ENCODE measurements around the gene UNC93A.

Gene UNC93A

DNA sequence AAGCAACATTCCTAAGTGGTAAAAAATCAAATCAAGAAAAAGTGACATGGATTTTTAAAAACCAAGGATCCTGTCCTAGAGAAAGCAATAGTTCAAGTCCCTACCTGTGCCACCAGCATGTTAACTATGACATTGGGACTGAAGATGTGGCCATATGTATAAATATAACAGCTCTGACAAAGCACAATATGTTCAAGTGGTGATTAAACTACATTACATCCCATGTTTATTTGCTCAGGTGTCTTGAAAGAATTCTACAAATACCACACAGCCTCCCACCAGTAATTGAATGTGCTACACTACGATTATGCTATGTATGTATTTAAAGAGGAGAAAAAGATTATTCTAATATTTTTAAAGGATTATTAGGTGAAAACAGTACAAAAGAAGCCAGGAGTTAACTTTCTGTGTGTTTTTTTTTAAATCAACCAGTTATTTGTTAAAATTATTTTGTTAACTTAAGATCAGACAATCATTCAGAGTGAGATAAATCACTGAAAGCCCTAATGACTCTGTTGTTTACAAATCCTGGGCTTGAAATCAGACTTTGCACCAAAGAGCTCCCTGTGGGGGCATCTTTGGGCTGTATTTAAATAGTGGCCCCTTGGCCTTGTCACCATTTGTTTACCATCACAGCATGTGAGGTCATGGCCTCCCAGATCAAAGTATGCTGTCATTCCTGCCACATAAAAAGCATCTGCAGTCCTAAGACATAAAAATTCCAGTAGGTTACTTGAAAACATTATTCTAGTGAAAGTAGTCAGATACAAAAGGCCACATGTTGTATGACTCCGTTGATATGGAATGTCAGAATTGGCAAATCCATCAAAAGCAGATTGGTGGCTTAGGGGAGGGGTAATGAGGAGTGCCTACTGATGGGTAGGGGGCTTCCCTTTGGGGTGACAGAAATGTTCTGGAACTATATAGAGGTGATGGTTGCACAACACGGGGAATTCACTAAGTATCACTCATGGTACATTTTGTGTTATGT, 50.8 kb downstream of the UNC93A start:
- no peak overlapping the region for H3K4me3 ChIP-seq (ENCODE audit: low read length)
- H3K36me3 ChIP-seq (ENCODE audit: insufficient read depth, low read depth, low read length) = no peaks in the 10 kb centered on the region
- no peak overlapping the region for H3K27ac ChIP-seq (ENCODE audit: low read length)
- H3K9ac ChIP-seq (ENCODE audit: low read depth, low read length) = no peak overlapping the region
- no peaks in the 10 kb centered on the region for H3K27me3 ChIP-seq (ENCODE audit: insufficient read depth, low read length)
- H3K9me3 ChIP-seq (ENCODE audit: insufficient read depth, low read depth, low read length) = no peaks in the 10 kb centered on the region
- H3K4me1 ChIP-seq (ENCODE audit: insufficient read depth, low read length) = no peaks in the 10 kb centered on the region

DNA sequence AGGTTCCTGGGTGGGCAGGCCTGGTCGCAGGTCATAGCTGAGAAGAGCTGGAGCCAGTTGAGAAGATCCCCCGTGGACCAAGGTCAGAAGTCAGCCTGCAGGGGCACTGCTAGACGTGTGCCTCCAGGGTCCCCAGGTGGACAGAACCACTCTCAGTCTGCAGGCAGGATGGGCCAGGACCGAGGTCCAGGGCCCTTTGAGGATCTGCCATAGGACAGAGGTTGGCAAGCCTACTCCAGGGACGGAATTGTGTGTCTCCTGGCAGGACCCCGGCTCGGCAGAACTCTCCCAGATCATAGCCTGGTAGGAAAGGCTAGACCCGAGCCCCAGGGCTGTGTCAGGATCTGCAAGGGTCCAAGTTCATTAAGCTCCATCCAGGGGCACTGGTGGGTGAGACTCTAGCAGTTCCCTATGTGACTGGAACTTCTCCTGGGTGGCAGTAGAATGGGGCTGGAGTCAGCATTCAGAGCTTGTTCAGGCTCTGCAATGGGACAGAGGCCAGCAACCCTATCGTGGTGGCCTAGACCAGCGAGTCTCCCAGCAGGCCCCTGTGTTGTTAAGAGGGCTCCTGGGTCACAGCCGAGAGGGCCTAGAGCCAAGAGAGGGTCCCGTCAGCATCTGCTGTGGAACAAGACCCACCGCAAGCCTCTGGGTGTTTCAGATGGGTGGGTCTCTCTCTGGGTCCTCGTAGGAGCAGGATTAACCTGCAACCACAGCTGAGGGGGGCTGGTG, 51.9 kb downstream of the UNC93A start:
- no peak overlapping the region for H3K9ac ChIP-seq (ENCODE audit: low read depth, low read length)
- H3K9me3 ChIP-seq (ENCODE audit: insufficient read depth, low read depth, low read length) = no peaks in the 10 kb centered on the region
- no peak overlapping the region for H3K4me3 ChIP-seq (ENCODE audit: low read length)
- H3K4me1 ChIP-seq (ENCODE audit: insufficient read depth, low read length) = no peaks in the 10 kb centered on the region
- H3K36me3 ChIP-seq (ENCODE audit: insufficient read depth, low read depth, low read length) = no peaks in the 10 kb centered on the region
- H3K27me3 ChIP-seq (ENCODE audit: insufficient read depth, low read length) = no peaks in the 10 kb centered on the region
- no peak overlapping the region for H3K27ac ChIP-seq (ENCODE audit: low read length)

DNA sequence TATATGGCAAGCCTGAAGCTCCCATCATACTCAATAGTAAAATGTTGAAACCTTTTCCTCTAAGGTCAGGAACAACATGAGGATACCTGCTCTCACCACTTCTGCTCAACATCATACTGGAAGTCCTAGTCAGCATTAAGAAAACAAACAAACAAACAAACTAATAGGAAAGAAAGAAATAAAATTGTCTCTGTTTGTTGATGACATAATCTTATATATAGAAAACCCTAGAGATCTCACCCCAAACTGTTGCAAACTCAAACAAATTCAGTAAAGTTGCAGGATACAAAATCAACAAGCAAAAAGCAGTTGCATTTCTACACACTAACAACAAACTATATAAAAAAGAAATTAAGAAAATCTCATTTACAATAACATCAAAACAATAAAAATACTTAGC, 54.2 kb downstream of the UNC93A start:
- H3K4me3 ChIP-seq (ENCODE audit: low read length) = no peak overlapping the region
- no peaks in the 10 kb centered on the region for H3K36me3 ChIP-seq (ENCODE audit: insufficient read depth, low read depth, low read length)
- H3K27ac ChIP-seq (ENCODE audit: low read length) = no peak overlapping the region
- H3K27me3 ChIP-seq (ENCODE audit: insufficient read depth, low read length) = peaks cover 15% of the 10 kb centered on the region
- H3K9me3 ChIP-seq (ENCODE audit: insufficient read depth, low read depth, low read length) = no peaks in the 10 kb centered on the region
- H3K4me1 ChIP-seq (ENCODE audit: insufficient read depth, low read length) = no peaks in the 10 kb centered on the region
- H3K9ac ChIP-seq (ENCODE audit: low read depth, low read length) = no peak overlapping the region

DNA sequence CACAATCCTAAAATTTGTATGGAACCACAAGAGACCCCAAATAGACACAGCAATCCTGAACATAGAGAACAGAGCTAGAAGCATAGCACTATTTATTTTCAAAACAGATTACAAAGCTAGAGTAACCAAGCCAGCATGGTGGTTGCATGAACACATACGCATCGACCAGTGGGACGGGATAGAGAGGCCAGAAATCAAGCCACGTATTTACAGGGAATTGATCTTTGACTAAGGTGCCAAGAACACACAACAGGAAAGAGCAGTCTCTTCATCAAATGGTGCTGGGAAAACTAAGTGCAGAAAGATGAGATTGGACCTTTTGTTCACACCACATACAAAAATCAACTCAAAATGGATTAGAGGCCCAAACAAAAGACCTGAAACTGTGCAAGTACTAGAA, 54.8 kb downstream of the UNC93A start:
- Histone ChIP-seq H3K4me3 (ENCODE audit: low read length) (no peak overlapping the region), H3K9me3 (ENCODE audit: insufficient read depth, low read depth, low read length) (no peaks in the 10 kb centered on the region), H3K27ac (ENCODE audit: low read length) (no peak overlapping the region), H3K9ac (ENCODE audit: low read depth, low read length) (no peak overlapping the region), H3K36me3 (ENCODE audit: insufficient read depth, low read depth, low read length) (no peaks in the 10 kb centered on the region), H3K27me3 (ENCODE audit: insufficient read depth, low read length) (peaks cover 22% of the 10 kb centered on the region), H3K4me1 (ENCODE audit: insufficient read depth, low read length) (no peaks in the 10 kb centered on the region)

- Histone ChIP-seq H3K36me3 (ENCODE audit: insufficient read depth, low read depth, low read length) (no peaks in the 10 kb centered on the region), H3K4me1 (ENCODE audit: insufficient read depth, low read length) (no peaks in the 10 kb centered on the region), H3K9ac (ENCODE audit: low read depth, low read length) (no peak overlapping the region), H3K9me3 (ENCODE audit: insufficient read depth, low read depth, low read length) (0 out of 2 replicates have a peak, but pooled peaks cover 2% of the 10 kb centered on the region), H3K27me3 (ENCODE audit: insufficient read depth, low read length) (peaks cover 33% of the 10 kb centered on the region), H3K4me3 (ENCODE audit: low read length) (no peak overlapping the region), H3K27ac (ENCODE audit: low read length) (no peak overlapping the region)
These were observed 56.1 kb downstream of the UNC93A start for GRCh38 chr6:167347226-167347625.

DNA sequence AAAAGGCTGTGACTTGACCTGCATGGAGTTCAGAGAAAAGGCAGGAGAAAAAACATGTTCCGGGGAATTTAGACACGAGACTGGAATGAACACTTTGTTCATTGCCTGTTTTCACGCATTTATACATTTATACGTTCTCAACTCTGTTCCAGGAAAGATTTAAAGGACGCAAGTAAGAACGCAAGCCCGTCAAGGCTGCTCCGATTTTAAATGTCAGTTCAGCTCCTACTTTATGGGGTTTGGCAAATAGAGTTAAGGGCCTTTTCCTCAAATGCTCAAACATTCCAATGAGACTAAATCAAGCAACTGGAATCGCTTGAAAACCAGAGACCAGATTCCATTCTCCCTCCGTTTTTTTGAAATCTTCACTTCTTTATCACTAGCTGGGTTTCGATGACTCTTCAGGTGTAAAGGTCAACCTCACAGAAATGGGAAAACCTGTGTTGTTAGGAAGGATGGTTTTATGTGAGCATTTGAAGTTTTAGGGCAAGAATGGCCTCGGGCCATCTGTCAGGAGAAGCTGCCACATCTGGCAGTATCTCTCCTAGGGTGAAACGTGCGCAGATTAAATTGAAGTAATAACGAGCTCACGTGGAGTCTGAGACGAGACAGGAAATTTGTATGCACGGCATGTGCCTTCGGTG, 58.6 kb downstream of the UNC93A start:
- no peak overlapping the region for H3K27ac ChIP-seq (ENCODE audit: low read length)
- no peaks in the 10 kb centered on the region for H3K36me3 ChIP-seq (ENCODE audit: insufficient read depth, low read depth, low read length)
- H3K27me3 ChIP-seq (ENCODE audit: insufficient read depth, low read length) = peaks cover 34% of the 10 kb centered on the region
- H3K9ac ChIP-seq (ENCODE audit: low read depth, low read length) = no peak overlapping the region
- H3K9me3 ChIP-seq (ENCODE audit: insufficient read depth, low read depth, low read length) = peaks cover 7% of the 10 kb centered on the region; the same call in 1 of the 2 replicates
- H3K4me3 ChIP-seq (ENCODE audit: low read length) = peak overlapping the region; percentile 66; the same call in 1 of the 2 replicates
- H3K4me1 ChIP-seq (ENCODE audit: insufficient read depth, low read length) = no peaks in the 10 kb centered on the region

DNA sequence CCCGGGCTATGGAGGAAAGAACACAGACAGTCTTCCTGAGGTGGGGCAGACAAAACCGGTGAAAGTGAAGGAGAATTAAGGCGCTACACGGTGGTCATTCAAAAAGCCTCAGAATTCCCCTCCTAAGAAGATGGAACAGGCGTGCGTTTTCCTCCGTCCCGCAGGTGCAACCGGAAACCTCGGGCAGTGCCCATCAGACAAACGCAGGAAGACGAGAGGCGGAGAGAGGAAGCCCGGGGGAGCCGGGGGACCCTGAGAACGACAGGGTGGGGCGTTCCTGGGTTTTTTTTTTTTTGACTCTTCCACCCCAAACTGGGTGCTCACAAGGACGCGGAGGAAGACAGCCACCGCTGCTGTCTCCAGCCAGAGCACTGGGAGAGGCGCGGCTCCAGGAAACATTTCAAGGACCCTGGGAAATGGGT, 59.2 kb downstream of the UNC93A start:
- H3K27ac ChIP-seq (ENCODE audit: low read length) = no peak overlapping the region
- no peaks in the 10 kb centered on the region for H3K36me3 ChIP-seq (ENCODE audit: insufficient read depth, low read depth, low read length)
- H3K9me3 ChIP-seq (ENCODE audit: insufficient read depth, low read depth, low read length) = peaks cover 7% of the 10 kb centered on the region; the same call in 1 of the 2 replicates
- peak overlapping the region; percentile 54; the same call in 1 of the 2 replicates for H3K9ac ChIP-seq (ENCODE audit: low read depth, low read length)
- no peaks in the 10 kb centered on the region for H3K4me1 ChIP-seq (ENCODE audit: insufficient read depth, low read length)
- H3K4me3 ChIP-seq (ENCODE audit: low read length) = peak overlapping the region; percentile 66
- H3K27me3 ChIP-seq (ENCODE audit: insufficient read depth, low read length) = peaks cover 34% of the 10 kb centered on the region

GRCh38 chr6:167350731-167351655, 59.9 kb downstream of the UNC93A start:
- H3K36me3 ChIP-seq (ENCODE audit: insufficient read depth, low read depth, low read length) = no peaks in the 10 kb centered on the region
- peaks cover 7% of the 10 kb centered on the region; the same call in 1 of the 2 replicates for H3K9me3 ChIP-seq (ENCODE audit: insufficient read depth, low read depth, low read length)
- H3K27me3 ChIP-seq (ENCODE audit: insufficient read depth, low read length) = peaks cover 34% of the 10 kb centered on the region
- peak overlapping the region; percentile 66 for H3K4me3 ChIP-seq (ENCODE audit: low read length)
- H3K4me1 ChIP-seq (ENCODE audit: insufficient read depth, low read length) = no peaks in the 10 kb centered on the region
- H3K9ac ChIP-seq (ENCODE audit: low read depth, low read length) = peak overlapping the region; percentile 54; the same call in 1 of the 2 replicates
- H3K27ac ChIP-seq (ENCODE audit: low read length) = no peak overlapping the region

- Histone ChIP-seq H3K36me3 (ENCODE audit: insufficient read depth, low read depth, low read length) (no peaks in the 10 kb centered on the region), H3K4me3 (ENCODE audit: low read length) (no peak overlapping the region; the same call in 1 of the 2 replicates), H3K27me3 (ENCODE audit: insufficient read depth, low read length) (peaks cover 34% of the 10 kb centered on the region), H3K9me3 (ENCODE audit: insufficient read depth, low read depth, low read length) (peaks cover 7% of the 10 kb centered on the region; the same call in 1 of the 2 replicates), H3K9ac (ENCODE audit: low read depth, low read length) (no peak overlapping the region), H3K27ac (ENCODE audit: low read length) (no peak overlapping the region), H3K4me1 (ENCODE audit: insufficient read depth, low read length) (peaks cover 1% of the 10 kb centered on the region; the same call in 1 of the 2 replicates)
These were observed 60.7 kb downstream of the UNC93A start for GRCh38 chr6:167351656-167352345.

DNA sequence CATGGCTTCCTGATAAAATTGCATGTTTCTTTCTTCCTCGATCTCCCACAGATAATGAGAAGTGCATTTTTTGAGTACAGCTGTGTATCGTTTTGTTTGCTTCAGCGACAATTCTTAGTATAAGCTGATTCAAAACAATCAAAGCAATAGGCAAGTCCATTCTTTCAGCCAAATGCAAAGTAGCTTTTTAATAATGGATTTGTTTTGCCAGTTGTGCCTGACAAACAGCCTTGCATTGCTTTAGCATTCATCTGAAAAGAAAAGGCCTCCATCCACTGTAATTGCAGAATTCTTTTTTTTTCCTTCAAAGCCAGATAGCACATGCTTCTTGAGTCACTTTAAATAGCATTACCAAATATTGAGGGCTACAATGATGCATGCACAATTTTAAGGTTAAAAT, 65.8 kb downstream of the UNC93A start:
- no peak overlapping the region for H3K27ac ChIP-seq (ENCODE audit: low read length)
- no peak overlapping the region for H3K9ac ChIP-seq (ENCODE audit: low read depth, low read length)
- H3K4me1 ChIP-seq (ENCODE audit: insufficient read depth, low read length) = peaks cover 4% of the 10 kb centered on the region; the same call in 1 of the 2 replicates
- peaks cover 7% of the 10 kb centered on the region; the same call in 1 of the 2 replicates for H3K9me3 ChIP-seq (ENCODE audit: insufficient read depth, low read depth, low read length)
- no peak overlapping the region for H3K4me3 ChIP-seq (ENCODE audit: low read length)
- H3K27me3 ChIP-seq (ENCODE audit: insufficient read depth, low read length) = peaks cover 5% of the 10 kb centered on the region; the same call in 1 of the 2 replicates
- H3K36me3 ChIP-seq (ENCODE audit: insufficient read depth, low read depth, low read length) = no peaks in the 10 kb centered on the region
